Adrenal gland (tissue), 12 donors: ENCODE results near the gene MMP27. TPM values are rescaled to one million over a fixed set of nuclear protein-coding genes. Genes with fewer than 3 reads are reported as not detected.

ENCODE experiments used
- DNase-seq, 7 donors: peaks; one replicate each; pipeline ENCODE4 v3.0.0-alpha.2; 2019 to 2020
- H3K27ac ChIP-seq, 5 donors: fragments of 200-600 bp; sonication (generic) in 4 of 5; 1 replicate in 3 of 5; 2 replicates in 2 of 5; pipeline versions ENCODE4 v1.5.1 to v1.8.0; 2016 to 2020; ENCODE audit warnings: mild to moderate bottlenecking in 1 of 5
- H3K27me3 ChIP-seq: fragments of 200-600 bp; 2 replicates; pipeline ENCODE4 v1.8.0; 2021
- H3K36me3 ChIP-seq, 2 donors: fragments of 200-600 bp; replicated peaks in 1 of 2; 1 replicate in 1 of 2; 2 replicates in 1 of 2; pipeline versions ENCODE4 v1.5.1 to v1.8.0; 2018 to 2022
- H3K4me1 ChIP-seq, 2 donors: fragments of 200-600 bp; replicated peaks in 1 of 2; 1 replicate in 1 of 2; 2 replicates in 1 of 2; pipeline versions ENCODE4 v1.5.1 to v1.8.0; 2018 to 2021
- H3K4me3 ChIP-seq, 4 donors: fragments of 200-600 bp; sonication (generic) in 3 of 4; one replicate each; pipeline ENCODE4 v1.5.1; 2016 to 2018
- H3K9me3 ChIP-seq, 3 donors: fragments of 200-600 bp; sonication (generic) in 1 of 3; replicated peaks in 1 of 3; 1 replicate in 2 of 3; 2 replicates in 1 of 3; pipeline versions ENCODE4 v1.5.1 to v1.8.0; 2016 to 2021
- POLR2A ChIP-seq, 2 donors: fragments of 450-650 bp; IDR thresholded peaks; one replicate each; pipeline ENCODE4 v1.6.1; 2017; ENCODE audit warnings: antibody characterized with exemption in 2 of 2, mild to moderate bottlenecking in 2 of 2, moderate library complexity in 1 of 2
- WGBS, 4 donors: extraction: QIAGEN DNeasy Blood & Tissue Kit in 2 of 4; methylation state at CpG; one replicate each; pipeline versions ENCODE4 v1.1.5 to v1.1.7; 2013 to 2017; 5-methylcytosine and 5-hydroxymethylcytosine counted together
- intact Hi-C, 2 donors: fragments of 100-400 bp; cut with DNase I; formaldehyde crosslinking; loops; one replicate each; pipeline versions ENCODE4 v1.14.1 to v1.15.0; 2022 to 2023
- polyA plus RNA-seq, 3 donors: library from polyadenylated mRNA; stranded (reverse); fragments of 200-250 nt in 2 of 3; fragments of 350-450 nt in 1 of 3; fragmentation: Illumina TruSeq in 1 of 3; extraction: RNeasy Lipid Tissue Mini Kit (QIAGEN cat#74804) in 1 of 3; gene quantifications; one replicate each; pipeline ENCODE4 v1.2.3, GENCODE V29; 2013 to 2014
- total RNA-seq, 9 donors: library from RNA; depleted of rRNA in 4 of 9; stranded (reverse); fragments of >200 nt in 4 of 9; fragments of 120-200 nt in 1 of 9; fragmentation: NEBNext Ultra II Directional in 1 of 9; extraction: Animal tissue kit (Norgen Biotek cat#: 25700) in 1 of 9; gene quantifications; one replicate each; pipeline versions ENCODE4 v1.1.0 to v1.2.4, GENCODE V29; 2013 to 2023
- TF ChIP-seq, protein P1 (sequence below), 6 experiments: fragments of 450-650 bp in 4 of 6; fragments of 200-600 bp in 2 of 6; sonication (generic) in 1 of 6; IDR thresholded peaks; 1 replicate in 5 of 6; 2 replicates in 1 of 6; pipeline versions ENCODE4 v1.5.1 to v1.8.0; 2016 to 2021; ENCODE audit warnings: antibody characterized with exemption in 6 of 6, mild to moderate bottlenecking in 2 of 6, moderate library complexity in 1 of 6
- donor health status: healthy with polysubstance abuse.
- donor health status: Bipolar disorder and iron deficiency.
- donor health status: DM: yes; HTN: yes; CAD: no.
- donor health status: DM: no; HTN: no; CAD: no.
- donor health status: DM: no; HTN: no; CAD: no.
- donor health status: DM: yes; HTN: yes; CAD: no.

The MMP27 gene
- total and polyA plus RNA-seq, 12 donors = not detected

DNA sequence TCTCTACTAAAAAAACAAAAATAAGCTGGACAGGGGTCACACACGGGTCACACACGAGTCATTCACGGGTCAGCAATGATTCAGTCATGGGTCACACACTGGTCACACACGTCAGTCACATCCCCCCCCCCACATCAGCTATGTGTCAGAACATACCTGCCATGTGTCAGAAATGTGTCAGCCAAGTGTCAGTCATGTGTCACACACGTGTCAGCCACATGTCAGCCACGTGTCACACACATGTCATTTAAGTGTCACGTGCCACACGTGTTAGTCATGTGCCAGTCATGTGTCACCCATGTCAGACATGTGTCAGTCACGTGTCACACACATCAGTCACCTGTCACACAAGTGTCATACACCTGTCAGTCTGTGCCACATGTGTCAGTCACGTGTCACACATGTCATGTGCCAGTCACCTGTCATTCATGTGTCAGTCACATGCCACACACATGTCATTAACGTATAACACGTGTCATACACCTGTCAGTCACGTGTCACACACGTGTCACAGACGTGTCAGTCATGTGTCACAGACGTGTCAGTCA is 51.8 kb downstream of the MMP27 start:
- H3K27ac ChIP-seq = no peak overlapping the region
- TF ChIP-seq, protein P1, sequence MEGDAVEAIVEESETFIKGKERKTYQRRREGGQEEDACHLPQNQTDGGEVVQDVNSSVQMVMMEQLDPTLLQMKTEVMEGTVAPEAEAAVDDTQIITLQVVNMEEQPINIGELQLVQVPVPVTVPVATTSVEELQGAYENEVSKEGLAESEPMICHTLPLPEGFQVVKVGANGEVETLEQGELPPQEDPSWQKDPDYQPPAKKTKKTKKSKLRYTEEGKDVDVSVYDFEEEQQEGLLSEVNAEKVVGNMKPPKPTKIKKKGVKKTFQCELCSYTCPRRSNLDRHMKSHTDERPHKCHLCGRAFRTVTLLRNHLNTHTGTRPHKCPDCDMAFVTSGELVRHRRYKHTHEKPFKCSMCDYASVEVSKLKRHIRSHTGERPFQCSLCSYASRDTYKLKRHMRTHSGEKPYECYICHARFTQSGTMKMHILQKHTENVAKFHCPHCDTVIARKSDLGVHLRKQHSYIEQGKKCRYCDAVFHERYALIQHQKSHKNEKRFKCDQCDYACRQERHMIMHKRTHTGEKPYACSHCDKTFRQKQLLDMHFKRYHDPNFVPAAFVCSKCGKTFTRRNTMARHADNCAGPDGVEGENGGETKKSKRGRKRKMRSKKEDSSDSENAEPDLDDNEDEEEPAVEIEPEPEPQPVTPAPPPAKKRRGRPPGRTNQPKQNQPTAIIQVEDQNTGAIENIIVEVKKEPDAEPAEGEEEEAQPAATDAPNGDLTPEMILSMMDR (IDR thresholded peaks at IDR 0.05) = no peak
- no peak for TF ChIP-seq POLR2A (IDR thresholded peaks at IDR 0.05)
- H3K27me3 ChIP-seq = peaks cover 4% of the 10 kb centered on the region
- H3K4me3 ChIP-seq = no peak overlapping the region
- H3K36me3 ChIP-seq = no peaks in the 10 kb centered on the region
- H3K9me3 ChIP-seq = no peaks in the 10 kb centered on the region
- intact Hi-C loops = loop anchor here in 1 of 2 donors (10.0 kb wide), 1 partner anchor 359 kb away; no protein-coding TSS in a partner anchor
- DNase-seq = no peak
- 76 to 83% (median 80%) methylated on average over 12 to 16 of the region's 16 CpGs for WGBS, 4 donors
- no peaks in the 10 kb centered on the region for H3K4me1 ChIP-seq

DNA sequence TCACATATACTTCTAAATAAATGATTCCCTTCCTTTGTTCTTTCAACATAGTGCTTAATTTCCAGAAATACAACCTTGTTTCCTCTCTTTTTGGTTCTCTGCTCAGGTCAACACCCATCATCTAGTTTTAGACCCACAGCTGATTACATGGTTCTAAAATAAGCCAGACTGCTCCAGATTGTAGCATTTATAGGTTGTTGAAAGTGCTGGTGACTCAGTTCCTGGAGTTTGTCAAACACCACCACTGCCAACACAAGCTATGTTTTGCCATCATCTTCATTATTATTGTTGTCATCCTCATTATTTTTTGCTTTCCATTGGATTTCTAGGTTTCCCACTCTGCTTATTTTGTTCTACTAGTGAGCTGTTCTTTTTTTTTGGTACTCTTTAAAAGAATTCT is 58.1 kb downstream of the MMP27 start:
- Histone ChIP-seq H3K9me3 (no peaks in the 10 kb centered on the region), H3K4me3 (no peak overlapping the region), H3K4me1 (no peaks in the 10 kb centered on the region), H3K27ac (no peak overlapping the region), H3K27me3 (no peaks in the 10 kb centered on the region), H3K36me3 (no peaks in the 10 kb centered on the region)
- no peak for DNase-seq
- TF ChIP-seq, protein P1 (IDR thresholded peaks at IDR 0.05) = no peak
- no peak for TF ChIP-seq POLR2A (IDR thresholded peaks at IDR 0.05)
- intact Hi-C loops = no loop called here

DNA sequence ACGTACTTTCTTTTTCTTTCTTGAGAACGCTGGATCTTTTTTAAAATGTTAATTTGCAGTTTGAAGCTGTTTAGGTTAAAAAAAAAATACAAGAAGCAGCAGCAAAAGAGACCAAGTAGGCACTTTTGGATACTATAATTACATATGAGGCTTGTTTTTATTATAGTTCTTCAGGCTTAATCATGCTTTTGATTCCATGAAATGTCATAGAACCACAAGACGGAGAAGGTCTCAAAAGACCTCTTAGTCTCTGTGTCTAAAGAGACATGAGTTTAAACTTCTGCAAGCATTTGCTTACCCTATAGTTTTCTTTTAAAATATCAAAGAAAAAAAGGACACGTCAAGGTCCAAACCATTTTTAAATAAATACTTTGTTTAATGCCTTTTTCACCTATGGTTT is 61.6 kb downstream of the MMP27 start:
- intact Hi-C loops = no loop called here
- 77 to 92% (median 90%) methylated on average over 4 of the region's 4 CpGs for WGBS, 4 donors
- Histone ChIP-seq H3K36me3 (no peaks in the 10 kb centered on the region), H3K4me3 (no peak overlapping the region), H3K4me1 (no peaks in the 10 kb centered on the region), H3K27ac (no peak overlapping the region), H3K9me3 (no peaks in the 10 kb centered on the region), H3K27me3 (no peaks in the 10 kb centered on the region)
- no peak for DNase-seq
- TF ChIP-seq POLR2A (IDR thresholded peaks at IDR 0.05) = no peak
- TF ChIP-seq, protein P1 (IDR thresholded peaks at IDR 0.05) = no peak

Other genes starting within 250 kb of the MMP27 start
- gene MMP7, start 175.0 kb downstream of the MMP27 start, total RNA-seq = under 1 TPM in 3 of 9 donors, not detected in 6; 0.39 to 0.61 (median 0.44) TPM
- not detected for gene MMP7, start 175.0 kb downstream of the MMP27 start, polyA plus RNA-seq
- gene MMP20, start 80.4 kb downstream of the MMP27 start, total RNA-seq = not detected
- not detected for gene MMP20, start 80.4 kb downstream of the MMP27 start, polyA plus RNA-seq
- gene MMP8, start 19.2 kb upstream of the MMP27 start, total RNA-seq = under 1 TPM in 4 of 9 donors, not detected in 5; 0.08 to 0.34 (median 0.17) TPM
- gene MMP8, start 19.2 kb upstream of the MMP27 start, polyA plus RNA-seq = 1 to 10 TPM in 1 of 3 donors, not detected in 2; 1.4 TPM
- gene MMP10, start 74.9 kb upstream of the MMP27 start, total RNA-seq = not detected
- gene MMP10, start 74.9 kb upstream of the MMP27 start, polyA plus RNA-seq = not detected
- gene MMP1, start 92.4 kb upstream of the MMP27 start, total RNA-seq = not detected
- under 1 TPM in 1 of 3 donors, not detected in 2; 0.07 TPM for gene MMP1, start 92.4 kb upstream of the MMP27 start, polyA plus RNA-seq
- gene MMP3, start 137.8 kb upstream of the MMP27 start, total RNA-seq = under 1 TPM in 3 of 9 donors, not detected in 6; 0.14 to 0.69 (median 0.20) TPM
- gene MMP3, start 137.8 kb upstream of the MMP27 start, polyA plus RNA-seq = not detected
- not detected for gene MMP12, start 169.2 kb upstream of the MMP27 start, total RNA-seq
- not detected for gene MMP12, start 169.2 kb upstream of the MMP27 start, polyA plus RNA-seq
- not detected for gene MMP13, start 250.0 kb upstream of the MMP27 start, total RNA-seq
- not detected for gene MMP13, start 250.0 kb upstream of the MMP27 start, polyA plus RNA-seq